HG03139 (cell line): ENCODE measurements around the gene IGIP.

ENCODE experiments used
- ATAC-seq: cut with Tn5 transposase; IDR thresholded peaks from one replicate; pipeline ENCODE4 v1.9.1; 2021; ENCODE audit not compliant: unreplicated experiment

The IGIP gene

GRCh38 chr5:140125637-140126036 lies at the start of gene IGIP:
TSS of gene IGIP (plus strand) at chr5:140125937. CDS start at chr5:140128477, 2,540 bp downstream.
- no peak for ATAC-seq

DNA sequence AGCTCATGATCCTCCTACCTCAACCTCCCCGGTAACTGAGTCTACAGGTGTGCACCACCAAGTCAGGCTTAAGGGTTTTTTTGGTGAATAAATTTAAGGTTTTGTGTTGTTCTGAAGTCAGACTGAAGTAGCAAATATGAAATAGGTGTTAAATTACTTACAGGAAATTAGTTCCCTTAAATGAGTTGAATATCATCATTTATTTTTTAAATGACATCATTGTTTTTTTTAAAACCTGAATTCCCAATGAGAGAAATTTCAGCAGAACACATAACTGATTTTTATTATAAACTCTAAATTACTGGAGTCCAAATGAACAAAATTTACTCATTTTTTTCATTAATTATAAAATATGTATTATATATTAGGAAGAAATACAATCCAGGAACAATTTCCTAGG lies 49.6 kb upstream of the IGIP start:
- ATAC-seq = no peak

- ATAC-seq = no peak
Measured at GRCh38 chr5:140076788-140077187, 48.9 kb upstream of the IGIP start.

- ATAC-seq = no peak
Measured at GRCh38 chr5:140083120-140083519, 42.6 kb upstream of the IGIP start.

DNA sequence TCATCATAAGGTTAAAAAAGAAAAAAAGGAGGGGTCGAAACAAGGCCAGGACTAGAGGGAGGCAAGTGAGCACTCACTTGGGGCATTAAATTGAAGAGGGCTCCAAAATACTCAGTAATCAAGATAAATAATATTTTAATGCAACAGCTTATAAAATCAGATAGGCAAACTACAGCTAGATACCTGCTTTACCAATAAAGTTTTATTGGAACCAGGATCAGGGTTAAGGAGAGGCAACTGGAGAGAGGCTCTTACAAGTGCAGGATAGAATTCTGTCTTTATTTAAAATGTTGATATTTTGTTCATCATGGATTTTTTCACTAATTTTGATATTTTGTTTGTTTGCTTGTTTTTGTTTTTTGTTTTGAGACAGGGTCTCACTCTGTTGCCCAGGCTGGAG lies 42.1 kb upstream of the IGIP start:
- no peak for ATAC-seq

DNA sequence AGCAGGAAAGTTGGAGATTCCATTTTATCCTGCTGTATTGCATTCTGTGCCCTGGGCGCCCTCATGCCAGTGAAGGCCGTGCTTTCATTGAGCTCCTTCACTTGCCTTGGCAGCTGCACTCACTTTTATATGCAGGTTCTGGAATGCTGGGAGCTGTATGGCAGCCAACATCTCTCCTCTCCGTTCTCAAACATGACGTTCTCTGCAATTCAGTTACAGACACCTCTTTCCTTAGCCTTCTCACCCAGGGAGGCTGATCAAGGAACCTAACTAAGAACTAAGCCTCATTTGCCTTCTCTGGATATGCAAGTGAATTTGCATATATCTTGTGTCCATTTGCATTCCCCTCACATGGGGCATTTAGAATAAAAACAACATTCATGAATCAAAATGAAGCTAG lies 41.2 kb upstream of the IGIP start:
- no peak for ATAC-seq

DNA sequence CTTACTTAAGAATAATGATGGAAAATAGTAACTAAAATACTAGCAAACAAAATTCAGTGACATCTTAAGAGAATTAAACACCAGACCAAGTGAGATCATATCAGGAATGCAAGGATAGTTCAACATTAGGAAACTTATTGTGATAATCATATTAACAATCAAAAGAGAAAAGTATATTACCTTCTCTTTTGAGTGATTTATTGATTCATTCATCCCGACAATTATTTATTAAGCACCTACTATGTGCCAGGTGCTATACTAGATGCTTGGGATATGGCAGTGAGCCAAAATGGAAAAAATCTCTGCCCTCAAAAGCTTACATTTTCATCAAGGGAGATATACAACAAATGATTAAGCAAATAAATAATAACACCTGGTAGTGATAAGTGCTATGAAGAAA lies 35.5 kb upstream of the IGIP start:
- no peak for ATAC-seq

- no peak for ATAC-seq
Measured at GRCh38 chr5:140093179-140093578, 32.6 kb upstream of the IGIP start.

GRCh38 chr5:140093866-140094265 lies 31.9 kb upstream of the IGIP start:
- ATAC-seq = no peak

GRCh38 chr5:140094889-140095288 lies 30.8 kb upstream of the IGIP start:
- ATAC-seq = no peak

DNA sequence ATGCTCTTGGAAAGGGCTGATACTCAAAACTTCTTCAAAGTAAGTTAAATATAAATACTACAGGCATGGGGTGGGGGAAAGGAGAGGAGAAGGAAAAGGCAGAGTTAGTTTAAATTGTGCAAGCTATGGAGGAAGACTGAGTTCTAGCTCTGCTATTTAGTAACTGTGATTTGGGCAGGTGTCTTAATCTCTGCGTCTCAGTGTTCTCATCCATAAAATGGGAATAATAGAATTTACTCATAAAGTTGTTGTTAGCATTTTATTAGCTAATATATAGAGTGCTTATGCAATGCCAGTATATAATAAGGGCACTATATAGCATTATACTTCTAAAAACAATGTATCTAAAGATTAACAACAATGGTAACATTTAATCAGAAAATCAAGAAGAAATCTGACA lies 24.6 kb upstream of the IGIP start:
- no peak for ATAC-seq

DNA sequence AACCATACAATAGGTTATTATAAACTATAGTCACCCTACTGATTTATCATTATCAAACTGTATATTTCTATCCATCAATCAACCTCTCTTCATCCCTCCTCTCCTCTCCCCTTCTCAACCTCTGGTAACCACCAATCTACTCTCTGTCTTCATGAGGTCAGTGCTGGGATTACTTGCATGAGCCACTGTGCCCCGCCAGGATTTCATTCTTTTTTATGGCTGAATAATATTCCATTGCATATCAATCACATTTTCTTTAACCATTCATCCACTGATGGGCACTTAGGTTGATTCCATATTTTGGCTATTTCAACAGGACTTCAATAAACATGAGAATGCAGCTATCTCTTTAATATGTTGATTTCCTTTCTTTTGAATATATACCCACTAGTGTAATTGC lies 22.6 kb upstream of the IGIP start:
- no peak for ATAC-seq

- ATAC-seq = no peak
Measured at GRCh38 chr5:140104100-140104499, 21.6 kb upstream of the IGIP start.

GRCh38 chr5:140106101-140106500 lies 19.6 kb upstream of the IGIP start:
- no peak for ATAC-seq

- ATAC-seq = peak; percentile 4
Measured at GRCh38 chr5:140106805-140107311, 18.9 kb upstream of the IGIP start.

- peak; percentile 85 for ATAC-seq
Measured at GRCh38 chr5:140107312-140108092, 18.2 kb upstream of the IGIP start.

DNA sequence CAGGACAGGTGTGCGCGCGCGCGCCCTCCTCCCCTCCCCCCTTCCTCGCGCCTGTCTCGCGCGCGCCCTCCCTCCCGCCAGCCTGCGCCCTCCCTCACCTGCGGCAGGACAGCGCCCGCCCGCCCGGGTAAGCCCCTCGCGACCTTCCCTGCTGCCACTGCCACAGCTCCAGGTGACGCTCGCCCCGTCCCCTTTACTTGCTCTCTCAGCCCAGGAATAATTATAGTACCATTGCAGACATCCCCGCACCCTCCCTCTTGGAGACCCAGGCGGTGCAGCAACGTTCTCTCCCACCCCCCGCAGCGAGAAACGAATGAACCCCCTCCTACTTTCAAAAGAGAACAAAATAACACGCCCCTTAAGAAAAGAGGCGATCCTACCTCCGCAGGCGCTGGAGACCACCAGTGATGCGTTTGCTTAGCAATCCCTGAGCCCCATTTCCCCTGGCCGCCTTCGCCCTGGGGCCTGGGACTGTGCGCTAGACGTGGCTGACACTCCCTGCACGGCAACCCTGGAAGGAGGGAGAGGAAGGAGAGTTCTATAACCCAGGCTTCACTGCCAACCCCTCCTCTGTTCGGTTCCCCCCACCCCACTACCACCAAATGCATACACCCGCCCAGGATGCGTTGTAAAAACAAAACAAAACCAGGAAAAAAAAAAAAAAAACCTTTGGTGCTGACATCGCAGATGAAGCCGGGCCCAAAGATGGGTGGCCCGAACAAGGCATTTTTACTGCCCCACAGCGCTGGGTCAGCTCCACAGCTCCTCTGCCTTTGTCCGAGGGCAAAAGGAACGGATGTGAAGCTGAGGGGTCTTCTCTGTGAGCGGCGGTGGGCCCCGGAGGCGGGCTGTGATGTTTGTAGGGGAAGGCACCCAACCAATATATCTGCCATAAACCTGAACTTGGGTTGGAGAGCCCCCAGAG lies 17.4 kb upstream of the IGIP start:
- ATAC-seq = no peak

- ATAC-seq = no peak
Measured at GRCh38 chr5:140109018-140109758, 16.5 kb upstream of the IGIP start.

- ATAC-seq = no peak
Measured at GRCh38 chr5:140109759-140110645, 15.7 kb upstream of the IGIP start.

- ATAC-seq = no peak
Measured at GRCh38 chr5:140110646-140110957, 15.1 kb upstream of the IGIP start.
